Panc1 (cell line): Measurements from ENCODE around the gene SLC4A8.

Source experiments
- CTCF ChIP-seq: fragments of 450-650 bp; IDR thresholded peaks from 2 replicates; pipeline ENCODE4 v1.5.1; 2017; ENCODE audit warnings: mild to moderate bottlenecking
- POLR2AphosphoS5 ChIP-seq: IDR thresholded peaks from 2 replicates; pipeline ENCODE4 v1.6.1; 2012; ENCODE audit warnings: mild to moderate bottlenecking, low read depth, low read length, moderate library complexity
- REST ChIP-seq, 2 experiments: IDR thresholded peaks; 2 replicates each; pipeline ENCODE4 v1.6.1; 2011 to 2012; ENCODE audit warnings: low read depth in 2 of 2, control low read depth in 1 of 2, low read length in 1 of 2, mild to moderate bottlenecking in 1 of 2, moderate library complexity in 1 of 2; ENCODE audit not compliant: insufficient read depth in 1 of 2
- SIN3A ChIP-seq: IDR thresholded peaks from 2 replicates; pipeline ENCODE4 v1.6.1; 2012; ENCODE audit warnings: low read depth, mild to moderate bottlenecking, low read length, moderate library complexity, borderline replicate concordance; ENCODE audit not compliant: insufficient read depth
- TCF7L2 ChIP-seq: IDR thresholded peaks from 2 replicates; pipeline ENCODE4 v1.6.1; 2011; ENCODE audit warnings: mild to moderate bottlenecking, low read depth, low read length, inconsistent platforms

DNA sequence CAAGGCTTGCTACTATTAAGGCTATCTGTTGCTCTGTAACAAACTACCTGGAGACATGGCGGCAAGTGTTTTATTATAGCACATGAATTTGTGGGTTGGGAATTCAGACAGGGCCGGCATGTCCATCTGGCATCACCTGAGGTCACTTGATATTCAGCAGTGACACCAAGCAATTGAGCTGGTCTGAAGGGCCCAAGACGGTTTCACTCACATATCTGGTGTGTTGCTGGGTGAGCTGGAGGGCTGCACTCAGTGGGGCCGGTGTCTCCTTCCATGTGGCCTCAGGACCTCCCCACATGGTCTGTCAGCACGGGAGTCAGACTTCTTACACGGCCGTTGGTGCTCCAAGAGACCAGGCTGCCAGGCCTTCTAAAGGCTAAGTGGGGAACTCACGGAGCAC lies 114.0 kb downstream of the SLC4A8 start:
- TF ChIP-seq REST (IDR thresholded peaks at IDR 0.05; ENCODE audit: insufficient read depth in 1 of 2, low read depth in 2 of 2, low read length in 1 of 2) (no peak), CTCF (no peak), POLR2AphosphoS5 (no peak), SIN3A (no peak), TCF7L2 (no peak)
